Epithelial cell of esophagus (primary cell): ENCODE data around the gene BIN2.
"Not testable (repeated sequence)": the region's sequence is repeated elsewhere in the genome, so short reads cannot be mapped to it uniquely, and the experiment has no call there.

Source experiments
- DNase-seq: peaks from one replicate; pipeline ENCODE4 v3.0.0; 2010; ENCODE audit warnings: low read depth
- H3K4me3 ChIP-seq: 2 replicates; pipeline ENCODE4 v1.5.1; 2011; ENCODE audit warnings: mild to moderate bottlenecking, low read length, control low read depth
- TF ChIP-seq, protein P1 (sequence below): IDR thresholded peaks from 2 replicates; pipeline ENCODE4 v1.5.1; 2011; ENCODE audit warnings: low read depth, mild to moderate bottlenecking, low read length, control low read depth, inconsistent platforms; ENCODE audit not compliant: insufficient read depth; ENCODE audit errors: missing control alignments

Gene BIN2

GRCh38 chr12:51269174-51270066 is 54.6 kb downstream of the BIN2 start:
- H3K4me3 ChIP-seq, result peak overlapping the region; percentile 63
- DNase-seq, result peak; percentile 65
- TF ChIP-seq, protein P1, sequence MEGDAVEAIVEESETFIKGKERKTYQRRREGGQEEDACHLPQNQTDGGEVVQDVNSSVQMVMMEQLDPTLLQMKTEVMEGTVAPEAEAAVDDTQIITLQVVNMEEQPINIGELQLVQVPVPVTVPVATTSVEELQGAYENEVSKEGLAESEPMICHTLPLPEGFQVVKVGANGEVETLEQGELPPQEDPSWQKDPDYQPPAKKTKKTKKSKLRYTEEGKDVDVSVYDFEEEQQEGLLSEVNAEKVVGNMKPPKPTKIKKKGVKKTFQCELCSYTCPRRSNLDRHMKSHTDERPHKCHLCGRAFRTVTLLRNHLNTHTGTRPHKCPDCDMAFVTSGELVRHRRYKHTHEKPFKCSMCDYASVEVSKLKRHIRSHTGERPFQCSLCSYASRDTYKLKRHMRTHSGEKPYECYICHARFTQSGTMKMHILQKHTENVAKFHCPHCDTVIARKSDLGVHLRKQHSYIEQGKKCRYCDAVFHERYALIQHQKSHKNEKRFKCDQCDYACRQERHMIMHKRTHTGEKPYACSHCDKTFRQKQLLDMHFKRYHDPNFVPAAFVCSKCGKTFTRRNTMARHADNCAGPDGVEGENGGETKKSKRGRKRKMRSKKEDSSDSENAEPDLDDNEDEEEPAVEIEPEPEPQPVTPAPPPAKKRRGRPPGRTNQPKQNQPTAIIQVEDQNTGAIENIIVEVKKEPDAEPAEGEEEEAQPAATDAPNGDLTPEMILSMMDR, result peak; percentile 43

DNA sequence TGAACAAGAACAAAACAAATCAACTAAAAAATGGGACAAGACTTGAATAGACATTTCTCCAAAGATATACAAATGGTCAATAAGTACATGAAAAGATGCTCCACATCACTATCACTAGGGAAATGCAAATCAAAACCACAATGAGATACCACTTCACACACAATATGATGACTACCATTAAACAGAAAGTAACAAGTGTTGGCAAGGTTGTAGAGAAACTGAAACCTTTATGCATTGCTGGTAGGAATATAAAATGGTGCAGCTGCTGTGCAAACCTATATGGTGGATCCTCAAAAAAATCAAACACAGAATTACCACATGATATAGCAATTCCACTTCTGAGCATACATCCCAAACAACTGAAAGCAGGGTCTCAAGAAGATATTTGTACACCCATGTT is 59.0 kb downstream of the BIN2 start:
- DNase-seq, result no peak
- H3K4me3 ChIP-seq, result no peak overlapping the region
- TF ChIP-seq, protein P1, result no peak

- H3K4me3 ChIP-seq, result no peak overlapping the region
- DNase-seq, result no peak
- TF ChIP-seq, protein P1, result no peak
Observed at GRCh38 chr12:51264297-51264696, 59.7 kb downstream of the BIN2 start.

DNA sequence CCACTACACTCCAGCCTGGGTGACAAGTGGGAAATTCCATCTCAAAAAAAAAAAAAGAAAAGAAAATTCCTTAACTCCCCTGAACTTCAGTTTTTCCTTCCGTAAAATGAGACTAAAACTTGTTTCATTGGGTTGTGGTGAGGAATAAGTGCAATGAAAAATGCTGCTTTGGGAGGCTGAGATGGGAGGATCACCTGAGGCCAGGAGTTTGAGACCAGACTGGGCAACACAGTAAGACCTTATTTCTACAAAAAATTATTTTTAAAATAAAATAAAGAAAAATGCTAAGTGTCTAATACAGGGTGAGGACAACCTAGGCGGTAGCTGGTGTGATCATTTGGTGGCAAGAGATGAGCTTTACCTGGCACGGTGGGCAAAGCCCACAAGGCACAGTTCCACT is 60.6 kb downstream of the BIN2 start:
- TF ChIP-seq, protein P1, result no peak
- DNase-seq, result no peak
- no peak overlapping the region for H3K4me3 ChIP-seq

DNA sequence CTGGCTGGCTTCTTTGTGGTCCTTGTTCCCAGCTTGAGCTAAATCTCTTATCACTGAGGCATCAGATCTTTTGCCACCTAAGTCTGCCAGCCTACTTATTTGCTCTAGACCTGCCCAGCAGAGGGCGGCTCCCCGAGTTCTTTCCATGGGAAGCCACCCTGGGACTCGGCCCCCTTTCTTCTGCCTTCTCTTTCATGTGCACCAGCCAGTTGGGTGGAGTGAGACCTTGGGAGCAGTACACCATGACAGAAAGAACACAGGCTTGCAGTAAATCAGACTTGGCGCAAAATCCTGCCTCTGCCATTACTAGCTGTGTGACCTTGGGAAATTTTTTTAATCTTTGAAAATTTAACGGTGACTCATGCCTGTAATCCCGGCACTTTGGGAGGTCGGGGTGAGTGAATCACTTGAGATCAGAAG is 61.2 kb downstream of the BIN2 start:
- no peak overlapping the region for H3K4me3 ChIP-seq
- TF ChIP-seq, protein P1, result peak; percentile 53
- peak; percentile 53 for DNase-seq

DNA sequence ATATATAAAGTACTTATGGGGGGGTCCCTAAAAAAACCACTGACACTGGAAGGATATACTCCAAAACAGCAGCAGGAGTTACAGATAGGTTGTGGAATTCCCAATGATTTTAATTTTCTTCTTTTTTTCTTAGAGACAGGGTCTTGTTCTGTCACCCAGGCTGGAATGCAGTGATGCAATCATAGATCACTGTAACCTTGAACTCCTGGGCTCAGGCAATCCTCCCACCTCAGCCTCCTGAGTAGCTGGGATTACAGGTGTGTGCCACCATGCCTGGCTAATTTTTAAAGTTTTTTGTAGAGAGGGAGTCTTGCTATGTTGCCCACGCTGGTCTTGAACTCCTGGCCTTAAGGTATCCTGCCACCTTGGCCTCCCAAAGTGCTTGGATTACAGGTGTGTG is 64.4 kb downstream of the BIN2 start:
- not testable (repeated sequence) for DNase-seq, H3K4me3 ChIP-seq

GRCh38 chr12:51254536-51254935 is 69.4 kb downstream of the BIN2 start:
- TF ChIP-seq, protein P1, result no peak
- H3K4me3 ChIP-seq, result no peak overlapping the region
- DNase-seq, result no peak
